Eye (tissue), 1 donor: ENCODE measurements around the gene CACNA1B.
A peak's percentile ranks its signal among the peaks of the same experiment; 100 is the strongest.

ENCODE experiments used
- DNase-seq: peaks from one replicate; pipeline ENCODE4 v3.0.0-alpha.2; 2015

The CACNA1B gene

GRCh38 chr9:137924761-137925369 is 47.3 kb downstream of the CACNA1B start:
- DNase-seq = no peak

GRCh38 chr9:137943655-137944054 is 66.1 kb downstream of the CACNA1B start:
- DNase-seq = no peak

GRCh38 chr9:137945581-137945980 is 68.0 kb downstream of the CACNA1B start:
- DNase-seq = peak; percentile 6

- no peak for DNase-seq
Observed at GRCh38 chr9:137946993-137947392, 69.4 kb downstream of the CACNA1B start.

- no peak for DNase-seq
Observed at GRCh38 chr9:137948642-137949041, 71.1 kb downstream of the CACNA1B start.

GRCh38 chr9:137949260-137949659 is 71.7 kb downstream of the CACNA1B start:
- no peak for DNase-seq

GRCh38 chr9:137951107-137951506 is 73.5 kb downstream of the CACNA1B start:
- no peak for DNase-seq

- no peak for DNase-seq
Observed at GRCh38 chr9:137951597-137952490, 74.3 kb downstream of the CACNA1B start.

GRCh38 chr9:137952976-137953666 is 75.5 kb downstream of the CACNA1B start:
- no peak for DNase-seq

GRCh38 chr9:137953683-137954438 is 76.3 kb downstream of the CACNA1B start:
- no peak for DNase-seq

GRCh38 chr9:137955224-137955570 is 77.6 kb downstream of the CACNA1B start:
- DNase-seq = no peak

GRCh38 chr9:137955586-137955985 is 78.0 kb downstream of the CACNA1B start:
- no peak for DNase-seq

- DNase-seq = no peak
Observed at GRCh38 chr9:137956039-137956438, 78.5 kb downstream of the CACNA1B start.

- no peak for DNase-seq
Observed at GRCh38 chr9:137956688-137957385, 79.3 kb downstream of the CACNA1B start.

GRCh38 chr9:137959641-137960411 is 82.2 kb downstream of the CACNA1B start:
- DNase-seq = no peak

GRCh38 chr9:137960496-137960895 is 82.9 kb downstream of the CACNA1B start:
- DNase-seq = no peak

- DNase-seq = no peak
Observed at GRCh38 chr9:137963525-137963924, 85.9 kb downstream of the CACNA1B start.

GRCh38 chr9:137965177-137965795 is 87.7 kb downstream of the CACNA1B start:
- no peak for DNase-seq

- peak; percentile 13 for DNase-seq
Observed at GRCh38 chr9:137967280-137967953, 89.8 kb downstream of the CACNA1B start.

GRCh38 chr9:137968235-137968634 is 90.7 kb downstream of the CACNA1B start:
- DNase-seq = peak; percentile 11
